NCI-H226 (cell line): Measurements from ENCODE around the gene SLC24A4.

Experiments
- DNase-seq: peaks from one replicate; pipeline ENCODE4 v3.0.0-alpha.2; 2015

The SLC24A4 gene

GRCh38 chr14:92527721-92528120 lies 204.8 kb downstream of the SLC24A4 start:
- no peak for DNase-seq

- no peak for DNase-seq
Observed at GRCh38 chr14:92528486-92529100, 205.6 kb downstream of the SLC24A4 start.

DNA sequence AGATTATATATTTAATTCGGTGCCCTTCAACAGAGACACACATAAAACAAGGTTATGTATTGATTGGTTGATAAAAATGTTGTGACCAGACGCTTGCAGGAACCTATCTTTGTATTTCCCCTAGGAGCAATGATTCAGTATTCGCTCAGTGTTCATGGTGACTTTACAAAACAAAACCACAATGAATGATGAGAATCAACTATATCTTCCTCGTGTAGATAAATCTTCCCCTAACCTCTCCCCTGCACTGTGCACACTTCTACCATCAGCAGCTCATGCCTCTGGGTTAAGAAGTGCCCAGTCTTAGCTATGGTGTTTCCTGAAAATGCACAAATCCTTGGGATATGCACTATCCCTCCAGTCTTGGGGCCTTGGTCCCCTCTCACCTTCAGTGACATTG lies 206.9 kb downstream of the SLC24A4 start:
- no peak for DNase-seq

- no peak for DNase-seq
Observed at GRCh38 chr14:92531106-92531873, 208.3 kb downstream of the SLC24A4 start.

GRCh38 chr14:92532490-92533163 lies 209.7 kb downstream of the SLC24A4 start:
- no peak for DNase-seq

- no peak for DNase-seq
Observed at GRCh38 chr14:92534932-92535643, 212.1 kb downstream of the SLC24A4 start.

DNA sequence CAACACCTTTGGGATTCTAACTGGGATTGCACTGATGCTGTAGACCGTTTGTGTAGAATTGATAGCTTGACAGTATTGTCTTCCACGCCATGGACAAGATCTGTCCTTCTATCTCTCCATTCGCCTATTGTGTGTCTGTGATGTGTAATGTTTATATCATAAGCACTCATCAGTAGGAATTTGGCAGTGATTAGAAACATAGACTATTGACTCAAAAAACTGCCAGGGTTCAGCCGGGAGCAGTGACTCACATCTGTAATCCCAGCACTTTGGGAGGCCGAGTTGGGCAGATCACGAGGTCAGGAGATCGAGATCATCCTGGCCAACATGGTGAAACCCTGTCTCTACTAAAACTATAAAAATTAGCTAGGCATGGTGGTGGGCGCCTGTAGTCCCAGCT lies 213.3 kb downstream of the SLC24A4 start:
- DNase-seq, result peak; percentile 47

DNA sequence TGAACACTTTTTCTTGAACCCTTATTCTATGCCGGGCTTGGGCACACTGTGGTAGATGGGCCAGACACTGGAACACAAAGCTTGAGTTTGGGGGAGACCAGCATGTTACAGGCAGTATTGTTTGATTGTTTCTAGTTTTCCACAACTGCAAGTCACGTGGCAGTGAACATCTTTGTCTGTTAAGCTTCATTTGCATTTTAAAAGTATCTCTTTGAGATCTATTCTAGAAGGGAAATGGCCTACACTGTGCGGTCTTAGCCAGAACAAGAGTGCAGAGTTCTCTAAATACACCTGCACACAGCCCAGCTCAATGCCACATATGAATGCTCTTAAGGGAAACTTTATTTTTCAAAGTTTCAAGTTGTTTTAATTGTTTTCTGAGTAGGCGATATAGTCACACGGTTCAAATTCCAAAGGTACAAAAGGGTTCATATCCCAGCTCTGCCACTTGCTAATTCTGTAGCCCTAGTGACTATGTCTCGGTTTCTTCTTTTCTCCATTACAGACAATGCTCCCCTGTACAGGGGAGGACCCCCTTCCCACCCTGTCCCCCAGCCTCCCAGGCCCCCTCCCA lies 215.5 kb downstream of the SLC24A4 start:
- DNase-seq, result no peak

DNA sequence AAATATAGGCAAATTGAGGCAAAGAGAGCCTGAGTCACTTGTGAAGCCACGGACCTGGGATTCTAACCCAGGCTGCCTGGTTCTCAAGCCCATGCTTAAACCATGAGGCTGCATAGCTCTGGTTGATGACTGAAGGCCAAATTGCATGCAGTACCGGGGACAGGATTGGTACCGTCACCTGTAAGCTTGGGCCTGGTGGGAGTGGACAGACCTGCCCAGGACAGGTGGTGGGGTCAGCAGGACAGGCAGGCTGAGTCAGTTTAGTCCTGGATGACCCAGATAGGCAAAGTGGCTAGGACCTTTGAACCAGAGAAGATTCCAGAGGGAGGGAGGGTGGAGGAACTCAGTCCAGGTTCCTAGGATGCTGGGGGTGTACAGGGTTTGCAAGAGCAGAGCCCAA lies 216.5 kb downstream of the SLC24A4 start:
- DNase-seq, result no peak

DNA sequence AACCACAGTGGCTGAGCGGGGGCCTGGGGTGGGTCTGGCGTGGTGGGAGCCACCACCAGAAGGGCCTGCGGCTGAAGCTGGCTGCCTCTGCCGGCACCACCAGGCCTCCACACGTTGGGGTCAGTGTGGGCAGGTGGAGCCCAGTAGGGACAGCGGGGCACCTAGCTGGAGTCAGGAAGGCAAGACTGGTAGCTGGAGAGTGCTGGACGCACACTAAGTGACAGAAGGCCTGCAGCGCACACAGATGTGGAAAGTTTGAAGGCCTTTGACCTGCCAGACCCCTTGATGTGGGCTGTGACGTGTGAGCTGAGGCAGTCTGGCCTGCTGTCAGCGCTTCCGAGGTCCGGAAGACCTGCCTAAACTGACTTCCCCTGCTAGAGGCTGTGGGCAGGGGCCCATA lies 216.9 kb downstream of the SLC24A4 start:
- DNase-seq, result no peak

DNA sequence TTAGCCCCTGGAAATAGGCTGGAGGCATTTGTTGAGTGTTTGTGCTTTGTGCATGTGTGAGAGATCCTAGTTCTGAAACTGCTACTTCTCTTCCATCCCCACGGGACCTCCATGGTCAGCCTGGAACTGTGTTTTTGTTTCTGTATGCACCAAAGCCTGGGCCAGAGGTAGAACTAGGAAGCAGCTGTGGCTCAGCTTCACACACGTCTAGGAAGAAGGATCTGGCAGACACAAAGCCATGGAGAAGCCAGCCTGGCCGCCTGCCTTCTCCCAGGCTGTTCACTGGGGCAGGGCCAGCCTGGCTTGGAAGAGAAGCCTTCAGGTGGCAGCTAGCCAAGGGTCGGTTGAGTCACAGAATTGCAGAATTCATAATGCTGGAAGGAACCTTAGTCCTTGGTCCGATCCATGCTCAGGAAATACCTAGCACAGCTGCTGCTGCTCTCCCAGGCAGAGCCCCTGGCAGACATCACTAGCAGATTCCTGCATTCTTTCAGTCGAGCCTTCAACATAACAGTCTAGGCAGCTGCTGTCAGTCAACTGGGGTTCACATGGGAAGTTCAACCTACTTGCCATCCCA lies 217.6 kb downstream of the SLC24A4 start:
- peak; percentile 98 for DNase-seq

DNA sequence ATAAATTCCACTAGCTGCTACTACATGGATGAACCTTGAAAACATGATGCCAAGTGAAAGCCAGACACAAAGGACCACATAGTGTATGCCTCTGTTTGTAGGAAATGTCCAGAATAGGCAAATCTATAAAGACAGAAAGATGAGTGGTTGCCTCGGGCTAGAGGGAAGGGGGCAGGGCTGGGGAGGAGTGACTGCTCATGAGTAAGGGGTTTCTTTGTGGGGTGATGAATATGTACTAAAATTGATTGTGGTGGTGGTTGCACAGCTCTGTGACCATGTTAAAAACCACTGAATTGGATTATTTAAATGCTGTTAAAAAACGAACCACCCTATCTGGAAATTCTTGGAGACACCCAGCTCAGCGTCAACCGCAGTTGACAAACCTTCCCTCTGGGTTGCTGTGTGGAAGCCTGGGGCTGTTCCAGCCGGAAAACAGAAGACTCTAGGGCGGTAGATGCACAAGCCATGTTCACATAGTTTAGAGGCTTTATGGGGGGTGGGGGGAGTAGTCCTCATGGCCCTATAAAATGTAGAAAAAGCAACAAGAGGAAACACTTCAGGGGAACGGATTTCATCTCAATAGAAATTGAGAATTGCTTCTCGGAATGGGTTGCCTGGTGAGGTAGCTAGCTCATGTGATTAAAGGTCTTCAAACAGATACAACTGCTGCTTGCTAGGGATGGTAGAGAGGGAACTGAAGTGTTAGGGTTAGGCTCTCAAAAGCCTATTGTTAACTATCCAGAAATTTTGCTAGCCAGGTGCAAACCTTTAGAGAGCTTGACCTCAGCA lies 220.0 kb downstream of the SLC24A4 start:
- no peak for DNase-seq

GRCh38 chr14:92544051-92544720 lies 221.2 kb downstream of the SLC24A4 start:
- DNase-seq, result no peak

GRCh38 chr14:92546347-92547053 lies 223.5 kb downstream of the SLC24A4 start:
- DNase-seq, result no peak

- no peak for DNase-seq
Observed at GRCh38 chr14:92549105-92549858, 226.3 kb downstream of the SLC24A4 start.

DNA sequence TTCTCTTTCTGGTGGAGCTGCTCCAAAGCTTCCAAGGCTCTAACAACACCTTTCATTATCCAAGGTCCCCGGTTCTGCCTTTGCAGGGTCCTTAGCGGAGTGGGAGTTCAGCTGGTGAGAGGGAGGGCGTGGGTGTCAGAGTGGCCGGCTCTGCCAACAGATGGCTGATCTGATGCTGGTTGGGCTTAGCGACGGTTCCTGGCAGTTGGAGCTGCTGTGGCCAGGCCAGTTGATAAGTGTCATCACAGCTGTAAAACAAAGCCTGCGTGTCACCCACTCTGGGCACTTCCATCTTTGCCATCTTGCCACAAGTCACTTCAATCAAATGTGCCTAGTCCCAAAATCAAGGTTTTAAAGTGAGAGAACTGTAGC lies 226.9 kb downstream of the SLC24A4 start:
- DNase-seq, result no peak
